ENCODE results near the gene ZBTB32. TPM values are rescaled to one million over a fixed set of nuclear protein-coding genes. Genes with fewer than 3 reads are reported as not detected.

Gene ZBTB32
- total and polyA plus RNA-seq, 2 of the 8 experiments (the other 6 are each of a cell fraction or from before 2014, with no cell fraction given): 0.11 to 0.50 TPM

GRCh38 chr19:35721374-35721773, 17.0 kb downstream of the ZBTB32 start:
- H3K4me3 ChIP-seq (ENCODE audit: extremely low read depth in 1 of 4, insufficient read depth in 2 of 4, low read depth in 3 of 4, low read length in 4 of 4): no peak overlapping the region
- H2AK5ac ChIP-seq (ENCODE audit: low read depth, low read length): no peak overlapping the region
- H3K23ac ChIP-seq (ENCODE audit: insufficient read length): no peak overlapping the region
- peaks cover 0 to 5% (median under 1%) of the 10 kb centered on the region in 4 experiments; a peak in 4 of 7 replicates for H3K4me1 ChIP-seq (replicated peaks in 1 of 4; ENCODE audit: control insufficient read depth in 3 of 4, insufficient read depth in 4 of 4, low read length in 3 of 4)
- no peak overlapping the region for H3K9ac ChIP-seq (replicated peaks in 1 of 4; ENCODE audit: extremely low read depth in 1 of 4, low read depth in 3 of 4, low read length in 3 of 4)
- CTCF ChIA-PET (ENCODE audit: partially characterized antibody): interaction anchor here (1.2 to 11.8 kb wide), 2 partner anchors 17 to 149 kb away, joined by 3 to 80 read pairs; partner anchors contain the start of gene IGFLR1
- DNase-seq (ENCODE audit: low read depth in 1 of 2, low spot score in 2 of 2): no peak
- peaks cover 0 to 20% of the 10 kb centered on the region in 2 experiments; a peak in 2 of 4 replicates for H3K79me2 ChIP-seq (ENCODE audit: control insufficient read depth in 1 of 2, insufficient read depth in 2 of 2, low read length in 2 of 2)
- H3K18ac ChIP-seq (ENCODE audit: extremely low read depth, low read length): no peak overlapping the region
- no peak overlapping the region for H2BK20ac ChIP-seq (ENCODE audit: low read length)
- no peak overlapping the region for H3K4ac ChIP-seq (replicated peaks; ENCODE audit: insufficient read length, low read depth, low read length)
- H3K27ac ChIP-seq (ENCODE audit: low read depth, low read length): no peak overlapping the region
- peaks cover 5% of the 10 kb centered on the region; the same call in 1 of the 2 replicates for H3K23me2 ChIP-seq (ENCODE audit: low read depth, low read length)
- no peak overlapping the region for H4K5ac ChIP-seq (ENCODE audit: insufficient read length, low read depth, low read length)
- peaks cover 8% of the 10 kb centered on the region for H3K79me1 ChIP-seq (ENCODE audit: low read depth, low read length)
- no peaks in the 10 kb centered on the region for H3K27me3 ChIP-seq (replicated peaks in 1 of 4; ENCODE audit: control insufficient read depth in 3 of 4, extremely low read depth in 1 of 4, insufficient read depth in 3 of 4, low read length in 3 of 4)
- H2BK120ac ChIP-seq (replicated peaks; ENCODE audit: low read depth, low read length): no peak overlapping the region
- no peak overlapping the region for H2BK15ac ChIP-seq (ENCODE audit: low read length)
- H3K56ac ChIP-seq (replicated peaks; ENCODE audit: insufficient read length, low read depth, low read length): no peak overlapping the region
- H2BK12ac ChIP-seq (ENCODE audit: low read depth, low read length): no peak overlapping the region
- POLR2A ChIA-PET (ENCODE audit: partially characterized antibody): interaction anchor here (5.0 kb wide), 1 partner anchor 16 kb away, joined by 54 read pairs; no protein-coding TSS in a partner anchor
- H3K36me3 ChIP-seq (ENCODE audit: control insufficient read depth in 2 of 4, insufficient read depth in 4 of 4, low read length in 3 of 4): peaks cover 28 to 54% (median 40%) of the 10 kb centered on the region in 4 experiments
- H4K20me1 ChIP-seq (replicated peaks in 1 of 2; ENCODE audit: control insufficient read depth in 1 of 2, insufficient read depth in 2 of 2, low read length in 2 of 2): peaks cover 7 to 9% of the 10 kb centered on the region in 2 experiments
- H3K14ac ChIP-seq (ENCODE audit: insufficient read length): no peak overlapping the region
- no peak overlapping the region for H2BK5ac ChIP-seq (ENCODE audit: low read depth, low read length)
- H3K9me3 ChIP-seq (ENCODE audit: insufficient read depth in 2 of 2, low read depth in 1 of 2, low read length in 1 of 2): no peaks in the 10 kb centered on the region
- H4K8ac ChIP-seq (ENCODE audit: extremely low read depth, insufficient read depth, low read length): no peak overlapping the region
- H2AFZ ChIP-seq (ENCODE audit: low read length): no peak overlapping the region
- no peak for FAIRE-seq
- no peak overlapping the region for H4K91ac ChIP-seq (replicated peaks; ENCODE audit: insufficient read length, low read length)
- 97% methylated on average over 16 of the region's 16 CpGs; no CpG with 5 or more reads in 1 of the 2 experiments for WGBS, 2 experiments (ENCODE audit: extremely low coverage in 1 of 2, insufficient coverage in 1 of 2, insufficient read length in 1 of 2, insufficient replicate concordance in 2 of 2, low coverage in 1 of 2, low lambda C conversion rate in 2 of 2, missing lambda C conversion rate in 1 of 2)
- H3K4me2 ChIP-seq (ENCODE audit: insufficient read depth in 1 of 2, low read depth in 2 of 2, low read length in 2 of 2): no peak overlapping the region
